GM13976 (cell line): ENCODE measurements around the gene NOS1AP.

Experiments used
- DNase-seq: peaks from one replicate; pipeline ENCODE4 v3.0.0; 2012; ENCODE audit warnings: low spot score
- in situ Hi-C: fragments of 300-500 bp; cut with MboI; formaldehyde crosslinking; loops from one replicate; pipeline ENCODE4 v1.12.0; 2022; ENCODE audit warnings: low sequenced_read_pairs, mixed read lengths, inconsistent platforms; ENCODE audit not compliant: unreplicated experiment
- TF ChIP-seq, protein P1 (sequence below): IDR thresholded peaks from 2 replicates; pipeline ENCODE4 v1.5.1; 2012; ENCODE audit warnings: borderline replicate concordance, mild to moderate bottlenecking; ENCODE audit not compliant: insufficient read depth; ENCODE audit errors: extremely low read depth, missing control alignments, control extremely low read depth

Gene NOS1AP

DNA sequence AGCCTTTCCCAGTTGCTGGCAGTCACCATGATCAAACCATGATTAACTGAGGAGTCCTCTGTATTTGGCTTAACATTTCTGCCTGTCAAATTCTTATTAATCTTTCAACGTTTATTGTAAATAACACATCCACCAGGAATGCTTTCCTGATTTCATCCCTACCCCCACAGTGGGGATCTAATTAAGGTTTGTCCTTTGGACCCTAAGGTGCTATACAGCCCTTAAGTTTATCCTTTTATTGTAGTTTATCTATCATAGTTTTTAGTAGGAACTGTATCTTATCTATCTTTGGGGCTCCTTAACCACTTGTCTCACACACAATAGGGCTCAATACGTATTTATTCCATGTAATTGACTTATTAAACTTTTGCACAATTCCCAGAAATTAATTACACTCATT, 246.2 kb downstream of the NOS1AP start:
- TF ChIP-seq, protein P1, sequence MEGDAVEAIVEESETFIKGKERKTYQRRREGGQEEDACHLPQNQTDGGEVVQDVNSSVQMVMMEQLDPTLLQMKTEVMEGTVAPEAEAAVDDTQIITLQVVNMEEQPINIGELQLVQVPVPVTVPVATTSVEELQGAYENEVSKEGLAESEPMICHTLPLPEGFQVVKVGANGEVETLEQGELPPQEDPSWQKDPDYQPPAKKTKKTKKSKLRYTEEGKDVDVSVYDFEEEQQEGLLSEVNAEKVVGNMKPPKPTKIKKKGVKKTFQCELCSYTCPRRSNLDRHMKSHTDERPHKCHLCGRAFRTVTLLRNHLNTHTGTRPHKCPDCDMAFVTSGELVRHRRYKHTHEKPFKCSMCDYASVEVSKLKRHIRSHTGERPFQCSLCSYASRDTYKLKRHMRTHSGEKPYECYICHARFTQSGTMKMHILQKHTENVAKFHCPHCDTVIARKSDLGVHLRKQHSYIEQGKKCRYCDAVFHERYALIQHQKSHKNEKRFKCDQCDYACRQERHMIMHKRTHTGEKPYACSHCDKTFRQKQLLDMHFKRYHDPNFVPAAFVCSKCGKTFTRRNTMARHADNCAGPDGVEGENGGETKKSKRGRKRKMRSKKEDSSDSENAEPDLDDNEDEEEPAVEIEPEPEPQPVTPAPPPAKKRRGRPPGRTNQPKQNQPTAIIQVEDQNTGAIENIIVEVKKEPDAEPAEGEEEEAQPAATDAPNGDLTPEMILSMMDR, result no peak
- no peak for DNase-seq
- in situ Hi-C loops, result no loop called here

DNA sequence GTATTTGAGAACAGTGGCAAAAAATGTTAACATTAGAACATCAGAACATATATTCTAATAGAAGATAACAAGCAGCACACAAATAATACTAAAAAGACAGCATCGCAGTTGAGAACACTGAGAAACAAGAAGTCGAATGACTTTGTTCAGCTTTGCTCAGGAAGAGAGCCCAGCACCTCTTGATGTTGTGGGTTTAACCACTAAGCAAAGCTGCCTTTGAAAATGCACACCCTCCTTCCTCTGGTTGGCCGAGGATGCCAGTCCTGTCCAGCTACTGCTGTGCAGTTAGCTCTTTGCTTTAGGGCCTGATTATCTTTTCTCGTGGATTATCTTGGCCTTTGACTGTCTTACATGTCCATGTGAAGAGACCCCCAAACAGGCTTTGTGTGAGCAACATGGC, 246.7 kb downstream of the NOS1AP start:
- no peak for DNase-seq
- in situ Hi-C loops, result no loop called here
- TF ChIP-seq, protein P1, result no peak

DNA sequence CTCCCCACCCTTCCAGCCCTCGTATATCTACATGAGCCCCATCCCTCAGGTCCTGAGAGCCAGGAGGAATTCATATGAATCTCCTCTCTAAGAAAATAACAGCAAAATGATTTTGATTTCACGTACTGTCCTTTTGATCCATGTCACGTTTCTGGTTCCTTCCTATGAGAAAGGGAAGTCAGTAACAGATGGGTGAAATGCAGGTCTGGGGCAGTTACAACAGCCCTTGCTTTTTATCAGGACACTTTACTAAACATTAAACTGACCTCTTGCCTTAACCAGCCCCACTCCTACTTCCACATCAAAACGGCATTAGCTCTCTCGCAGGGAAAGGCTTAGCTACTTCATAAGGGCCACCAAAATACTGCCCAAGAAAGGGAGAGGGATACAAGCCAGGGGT, 248.1 kb downstream of the NOS1AP start:
- in situ Hi-C loops, result no loop called here
- DNase-seq, result no peak
- TF ChIP-seq, protein P1, result no peak

DNA sequence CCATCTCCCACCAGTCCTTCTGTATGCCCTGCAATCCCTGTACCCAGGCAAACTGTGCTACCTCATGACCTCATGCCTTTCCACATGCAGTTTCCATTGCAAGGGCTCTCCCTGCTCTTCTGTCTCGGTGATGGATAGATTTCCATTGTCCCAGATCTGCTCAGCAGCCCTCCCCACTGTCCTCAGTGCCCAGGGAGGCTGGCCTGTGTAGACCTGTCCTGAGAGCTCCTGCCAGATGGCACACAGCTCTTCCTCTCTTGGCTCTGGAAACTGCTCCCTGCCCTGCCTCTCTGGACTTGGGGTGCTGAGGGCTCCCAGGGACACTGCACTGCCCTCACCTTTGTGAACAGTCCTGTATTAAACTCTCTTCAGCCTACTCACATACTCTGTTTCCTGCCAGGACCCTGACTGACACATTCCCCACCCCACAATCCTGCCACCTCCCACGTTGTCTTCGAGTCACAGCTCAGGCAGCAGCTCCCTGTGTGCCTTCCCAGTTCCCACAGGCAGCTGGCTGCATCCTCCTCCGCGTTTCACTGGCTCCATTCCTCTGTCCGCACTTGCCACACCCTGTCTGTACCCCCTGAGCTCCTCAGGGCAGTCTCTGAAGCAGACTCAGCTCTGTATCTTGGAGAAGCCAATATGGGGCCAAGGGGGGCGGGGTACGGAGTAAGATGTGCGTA, 250.1 kb downstream of the NOS1AP start:
- in situ Hi-C loops, result no loop called here
- TF ChIP-seq, protein P1, result no peak

DNA sequence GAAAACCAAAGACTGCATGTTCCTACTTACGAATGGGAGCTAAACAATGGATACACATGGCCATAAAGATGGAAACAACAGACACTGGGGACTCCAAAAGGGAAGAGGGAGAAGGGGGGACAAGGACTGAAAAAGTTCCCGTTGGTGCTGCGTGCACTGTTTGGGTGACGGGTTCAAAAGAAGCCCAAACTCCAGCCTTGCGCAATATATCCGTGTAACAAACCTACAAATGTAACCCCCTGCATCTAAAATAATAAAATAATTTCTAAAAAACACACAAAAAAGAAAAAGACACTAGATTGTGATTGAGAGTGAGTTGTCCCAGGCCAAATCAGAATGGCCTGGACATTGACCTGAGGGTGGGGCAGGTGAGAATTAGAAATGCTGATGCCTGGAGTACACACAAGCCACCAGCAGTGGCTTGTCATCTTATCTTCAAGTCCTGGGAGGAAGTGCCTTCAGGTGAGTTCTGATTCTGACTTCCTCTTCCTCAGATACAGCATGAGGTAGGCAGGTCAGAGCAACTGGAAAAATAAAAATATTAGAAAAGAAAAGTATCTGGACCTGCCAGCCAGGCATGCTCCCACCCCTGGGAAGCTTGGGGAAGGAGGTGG, 252.4 kb downstream of the NOS1AP start:
- in situ Hi-C loops, result no loop called here
- no peak for DNase-seq
- TF ChIP-seq, protein P1, result no peak

More for the DNA sequence above, 250.1 kb downstream of the NOS1AP start:
- no peak for DNase-seq

DNA sequence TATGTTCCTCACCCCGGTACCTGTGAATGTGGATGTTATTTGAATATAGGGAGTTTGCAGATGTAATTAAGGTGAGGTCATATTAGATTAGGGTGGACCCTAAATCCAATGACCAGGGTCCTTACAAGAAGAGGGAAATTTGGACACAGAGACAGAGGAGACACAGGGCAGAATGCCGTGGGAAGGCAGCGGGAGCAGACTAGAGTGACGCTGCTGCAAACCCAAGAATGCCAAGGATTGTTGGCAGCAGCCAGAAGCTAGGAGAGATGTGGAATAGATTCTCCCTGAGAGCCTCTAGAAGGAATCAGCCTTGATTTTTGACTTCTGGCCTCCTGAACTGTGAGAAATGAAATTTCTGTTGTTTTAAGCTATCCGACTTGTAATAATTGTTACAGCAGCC, 253.5 kb downstream of the NOS1AP start:
- TF ChIP-seq, protein P1, result no peak
- in situ Hi-C loops, result no loop called here
- no peak for DNase-seq
